HG03460 (cell line): Measurements from ENCODE around the gene VPS11.
A peak's percentile ranks its signal among the peaks of the same experiment; 100 is the strongest.

ENCODE experiments used
- ATAC-seq: cut with Tn5 transposase; IDR thresholded peaks from one replicate; pipeline ENCODE4 v1.9.1; 2021; ENCODE audit not compliant: unreplicated experiment

VPS11 gene

GRCh38 chr11:119118946-119119345, 51.3 kb downstream of the VPS11 start:
- no peak for ATAC-seq

- ATAC-seq = no peak
These were observed 53.0 kb downstream of the VPS11 start for GRCh38 chr11:119120639-119121007.

GRCh38 chr11:119121008-119121810, 53.6 kb downstream of the VPS11 start, which contains the start of gene HINFP:
HINFP (plus strand) TSS chr11:119121580; CDS start chr11:119126945, 5,365 bp downstream.
- peak; percentile 94 for ATAC-seq

GRCh38 chr11:119121811-119122124, 54.1 kb downstream of the VPS11 start:
- no peak for ATAC-seq

- no peak for ATAC-seq
These were observed 58.2 kb downstream of the VPS11 start for GRCh38 chr11:119125821-119126220.

- no peak for ATAC-seq
These were observed 59.2 kb downstream of the VPS11 start for GRCh38 chr11:119126675-119127268.

- no peak for ATAC-seq
These were observed 63.0 kb downstream of the VPS11 start for GRCh38 chr11:119130662-119131061.
